ENCODE data around the gene MCC.

DNA sequence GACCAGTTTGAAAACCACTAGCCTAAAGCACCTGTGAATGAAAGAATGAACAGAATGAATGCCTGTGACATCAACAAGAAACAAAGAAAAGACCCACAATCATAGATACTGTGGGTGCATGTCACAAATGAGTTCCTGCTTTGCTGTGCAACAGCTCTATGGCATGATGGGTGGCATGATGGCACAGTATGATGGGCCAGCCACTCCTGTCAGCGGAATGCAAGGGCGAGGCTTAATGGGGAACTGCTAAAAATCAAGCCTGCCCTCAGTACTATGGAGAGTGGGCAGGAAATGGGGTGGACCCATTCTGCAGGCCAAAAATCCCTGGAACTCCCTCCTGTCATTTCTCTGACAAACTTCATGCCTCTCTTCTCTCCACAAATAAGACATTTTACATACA, 422.6 kb downstream of the MCC start:
- TF ChIP-seq, protein P1, sequence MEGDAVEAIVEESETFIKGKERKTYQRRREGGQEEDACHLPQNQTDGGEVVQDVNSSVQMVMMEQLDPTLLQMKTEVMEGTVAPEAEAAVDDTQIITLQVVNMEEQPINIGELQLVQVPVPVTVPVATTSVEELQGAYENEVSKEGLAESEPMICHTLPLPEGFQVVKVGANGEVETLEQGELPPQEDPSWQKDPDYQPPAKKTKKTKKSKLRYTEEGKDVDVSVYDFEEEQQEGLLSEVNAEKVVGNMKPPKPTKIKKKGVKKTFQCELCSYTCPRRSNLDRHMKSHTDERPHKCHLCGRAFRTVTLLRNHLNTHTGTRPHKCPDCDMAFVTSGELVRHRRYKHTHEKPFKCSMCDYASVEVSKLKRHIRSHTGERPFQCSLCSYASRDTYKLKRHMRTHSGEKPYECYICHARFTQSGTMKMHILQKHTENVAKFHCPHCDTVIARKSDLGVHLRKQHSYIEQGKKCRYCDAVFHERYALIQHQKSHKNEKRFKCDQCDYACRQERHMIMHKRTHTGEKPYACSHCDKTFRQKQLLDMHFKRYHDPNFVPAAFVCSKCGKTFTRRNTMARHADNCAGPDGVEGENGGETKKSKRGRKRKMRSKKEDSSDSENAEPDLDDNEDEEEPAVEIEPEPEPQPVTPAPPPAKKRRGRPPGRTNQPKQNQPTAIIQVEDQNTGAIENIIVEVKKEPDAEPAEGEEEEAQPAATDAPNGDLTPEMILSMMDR (IDR thresholded peaks at IDR 0.05) = no peak
- no peak for TF ChIP-seq ZFX (IDR thresholded peaks at IDR 0.05; ENCODE audit: borderline replicate concordance)
